Omental fat pad (tissue), 4 donors: ENCODE results near the gene GRID1. TPM values are rescaled to one million over a fixed set of nuclear protein-coding genes. Genes with fewer than 3 reads are reported as not detected.

Experiments used
- ATAC-seq: fragments of 150-250 bp; one replicate; pipeline ENCODE4 v1.9.1; 2016; ENCODE audit warnings: mild to moderate bottlenecking, moderate library complexity; ENCODE audit not compliant: low FRiP score
- DNase-seq: peaks from one replicate; pipeline ENCODE4 v3.0.0-alpha.2; 2019; ENCODE audit warnings: low spot score
- CTCF ChIP-seq, 3 donors: fragments of 450-650 bp; IDR thresholded peaks; one replicate each; pipeline ENCODE4 v1.5.1; 2016 to 2017; ENCODE audit warnings: antibody characterized with exemption in 3 of 3, mild to moderate bottlenecking in 3 of 3, moderate library complexity in 2 of 3
- total RNA-seq, 4 donors: library from RNA; depleted of rRNA; stranded (reverse); fragments of >200 nt; gene quantifications; one replicate each; pipeline ENCODE4 v1.1.0, GENCODE V29; 2016

GRID1 gene
- total RNA-seq, 4 donors from 2014 or later, result 1.5 to 3.5 (median 2.4) TPM

GRCh38 chr10:86215046-86215445, 151.5 kb downstream of the GRID1 start:
- ATAC-seq, result no peak
- no peak for DNase-seq
- no peak for TF ChIP-seq CTCF (IDR thresholded peaks at IDR 0.05)

GRCh38 chr10:86213148-86213547, 153.4 kb downstream of the GRID1 start:
- TF ChIP-seq CTCF (IDR thresholded peaks at IDR 0.05), result no peak
- DNase-seq, result no peak

GRCh38 chr10:86212391-86212700, 154.2 kb downstream of the GRID1 start:
- no peak for DNase-seq
- TF ChIP-seq CTCF (IDR thresholded peaks at IDR 0.05), result no peak
- no peak for ATAC-seq

More at GRCh38 chr10:86213148-86213547, 153.4 kb downstream of the GRID1 start:
- ATAC-seq, result no peak

- TF ChIP-seq CTCF (IDR thresholded peaks at IDR 0.05), result no peak
- no peak for ATAC-seq
Observed at GRCh38 chr10:86211691-86212390, 154.8 kb downstream of the GRID1 start.

GRCh38 chr10:86210416-86210815, 156.2 kb downstream of the GRID1 start:
- TF ChIP-seq CTCF (IDR thresholded peaks at IDR 0.05), result no peak
- DNase-seq, result no peak
- ATAC-seq, result no peak

More at GRCh38 chr10:86211691-86212390, 154.8 kb downstream of the GRID1 start:
- DNase-seq, result no peak

GRCh38 chr10:86209726-86210125, 156.9 kb downstream of the GRID1 start:
- DNase-seq, result no peak
- no peak for TF ChIP-seq CTCF (IDR thresholded peaks at IDR 0.05)
- no peak for ATAC-seq

- DNase-seq (no peak), ATAC-seq (no peak)
- no peak for TF ChIP-seq CTCF (IDR thresholded peaks at IDR 0.05)
Observed at GRCh38 chr10:86207226-86207625, 159.4 kb downstream of the GRID1 start.
